Measurements from ENCODE around the gene RABL2A.
"Not testable (repeated sequence)": the region's sequence is repeated elsewhere in the genome, so short reads cannot be mapped to it uniquely, and the experiment has no call there.

DNA sequence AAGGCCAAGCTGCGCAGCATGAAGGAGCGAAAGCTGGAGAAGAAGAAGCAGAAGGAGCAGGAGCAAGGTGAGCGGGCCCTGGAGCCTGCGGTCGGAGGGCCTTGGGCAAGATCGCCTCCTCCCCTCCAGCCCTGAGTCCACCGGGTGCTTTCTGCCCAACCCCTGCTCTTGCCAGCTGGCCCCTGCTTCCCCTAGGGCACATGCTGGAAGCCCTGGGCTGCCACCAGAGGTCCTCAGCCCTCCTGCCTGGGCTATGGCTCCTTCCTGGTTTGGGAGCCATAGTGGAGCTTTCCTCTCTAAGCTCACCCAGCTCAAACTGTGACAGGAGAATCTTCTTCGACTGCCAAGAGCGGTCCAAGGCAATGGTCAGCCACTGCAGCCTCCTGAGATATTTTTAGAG is 29.5 kb upstream of the RABL2A start:
- TF ChIP-seq POLR2A (IDR thresholded peaks at IDR 0.05), result not testable (repeated sequence)
- TF ChIP-seq, protein P1, sequence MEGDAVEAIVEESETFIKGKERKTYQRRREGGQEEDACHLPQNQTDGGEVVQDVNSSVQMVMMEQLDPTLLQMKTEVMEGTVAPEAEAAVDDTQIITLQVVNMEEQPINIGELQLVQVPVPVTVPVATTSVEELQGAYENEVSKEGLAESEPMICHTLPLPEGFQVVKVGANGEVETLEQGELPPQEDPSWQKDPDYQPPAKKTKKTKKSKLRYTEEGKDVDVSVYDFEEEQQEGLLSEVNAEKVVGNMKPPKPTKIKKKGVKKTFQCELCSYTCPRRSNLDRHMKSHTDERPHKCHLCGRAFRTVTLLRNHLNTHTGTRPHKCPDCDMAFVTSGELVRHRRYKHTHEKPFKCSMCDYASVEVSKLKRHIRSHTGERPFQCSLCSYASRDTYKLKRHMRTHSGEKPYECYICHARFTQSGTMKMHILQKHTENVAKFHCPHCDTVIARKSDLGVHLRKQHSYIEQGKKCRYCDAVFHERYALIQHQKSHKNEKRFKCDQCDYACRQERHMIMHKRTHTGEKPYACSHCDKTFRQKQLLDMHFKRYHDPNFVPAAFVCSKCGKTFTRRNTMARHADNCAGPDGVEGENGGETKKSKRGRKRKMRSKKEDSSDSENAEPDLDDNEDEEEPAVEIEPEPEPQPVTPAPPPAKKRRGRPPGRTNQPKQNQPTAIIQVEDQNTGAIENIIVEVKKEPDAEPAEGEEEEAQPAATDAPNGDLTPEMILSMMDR (IDR thresholded peaks at IDR 0.05), result peak in 1 of 12 donors; percentile 3

Data from heart left ventricle (tissue), 13 donors.